ENCODE measurements around the gene OTX1.
"Not testable (repeated sequence)": the region's sequence is repeated elsewhere in the genome, so short reads cannot be mapped to it uniquely, and the experiment has no call there.

The OTX1 gene

GRCh38 chr2:63058921-63059792, 8.5 kb downstream of the OTX1 start:
- DNase-seq (ENCODE audit: low spot score in 2 of 2) (peak in 1 of 2 donors; percentile 33), ATAC-seq (ENCODE audit: low read depth) (no peak)
- Mint-ChIP-seq H3K27me3 (peaks cover 38% of the 10 kb centered on the region), H3K27ac (no peak overlapping the region), H3K9me3 (peaks cover 3% of the 10 kb centered on the region), H3K4me1 (peaks cover 23% of the 10 kb centered on the region), H3K36me3 (no peaks in the 10 kb centered on the region), H3K4me3 (peak overlapping the region; percentile 57)

GRCh38 chr2:63059793-63060471, 9.3 kb downstream of the OTX1 start:
- peaks cover 3% of the 10 kb centered on the region for H3K9me3 Mint-ChIP-seq
- no peak overlapping the region for H3K27ac Mint-ChIP-seq
- H3K4me1 Mint-ChIP-seq: peaks cover 21% of the 10 kb centered on the region
- H3K36me3 Mint-ChIP-seq: no peaks in the 10 kb centered on the region
- ATAC-seq (ENCODE audit: low read depth): no peak
- H3K4me3 Mint-ChIP-seq: no peak overlapping the region
- peak in 1 of 2 donors; percentile 16 for DNase-seq (ENCODE audit: low spot score in 2 of 2)
- H3K27me3 Mint-ChIP-seq: peaks cover 33% of the 10 kb centered on the region

- Mint-ChIP-seq H3K4me3 (no peak overlapping the region), H3K27ac (no peak overlapping the region), H3K36me3 (no peaks in the 10 kb centered on the region), H3K9me3 (peaks cover 3% of the 10 kb centered on the region), H3K27me3 (peaks cover 31% of the 10 kb centered on the region), H3K4me1 (peaks cover 21% of the 10 kb centered on the region)
- no peak for DNase-seq (ENCODE audit: low spot score in 2 of 2)
- no peak for ATAC-seq (ENCODE audit: low read depth)
Measured at GRCh38 chr2:63060472-63060991, 9.9 kb downstream of the OTX1 start.

DNA sequence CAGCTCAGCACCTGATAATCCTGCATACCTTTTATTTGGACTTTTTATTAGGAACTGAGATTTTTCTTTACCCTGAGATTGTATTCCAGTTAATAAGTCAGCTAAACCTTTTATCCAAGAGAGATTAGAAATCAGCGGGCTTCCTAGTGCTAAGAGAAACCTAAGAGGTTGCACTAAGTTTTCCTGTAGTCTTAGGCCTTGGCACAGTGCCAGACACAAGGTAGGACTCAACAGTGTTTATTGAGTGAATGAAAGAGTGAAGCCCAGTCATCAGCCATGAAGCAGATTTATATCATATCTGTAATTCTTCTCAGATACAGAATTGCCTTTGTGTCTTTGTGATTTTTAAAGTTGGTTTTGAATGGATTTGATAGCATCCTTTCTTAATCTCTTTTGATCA, 13.6 kb downstream of the OTX1 start:
- DNase-seq (ENCODE audit: low spot score in 2 of 2) (no peak), ATAC-seq (ENCODE audit: low read depth) (no peak)
- Mint-ChIP-seq H3K27me3 (peaks cover 16% of the 10 kb centered on the region), H3K4me1 (no peaks in the 10 kb centered on the region), H3K27ac (no peak overlapping the region), H3K36me3 (no peaks in the 10 kb centered on the region), H3K9me3 (no peaks in the 10 kb centered on the region), H3K4me3 (no peak overlapping the region)

- no peaks in the 10 kb centered on the region for H3K4me1 Mint-ChIP-seq
- H3K36me3 Mint-ChIP-seq: no peaks in the 10 kb centered on the region
- peaks cover 16% of the 10 kb centered on the region for H3K27me3 Mint-ChIP-seq
- ATAC-seq (ENCODE audit: low read depth) (no peak), DNase-seq (ENCODE audit: low spot score in 2 of 2) (no peak)
- H3K4me3 Mint-ChIP-seq: no peak overlapping the region
- no peak overlapping the region for H3K27ac Mint-ChIP-seq
- no peaks in the 10 kb centered on the region for H3K9me3 Mint-ChIP-seq
Measured at GRCh38 chr2:63064661-63065060, 14.0 kb downstream of the OTX1 start.

GRCh38 chr2:63066265-63066664, 15.6 kb downstream of the OTX1 start:
- H3K9me3 Mint-ChIP-seq: no peaks in the 10 kb centered on the region
- ATAC-seq (ENCODE audit: low read depth): no peak
- H3K27me3 Mint-ChIP-seq: peaks cover 14% of the 10 kb centered on the region

DNA sequence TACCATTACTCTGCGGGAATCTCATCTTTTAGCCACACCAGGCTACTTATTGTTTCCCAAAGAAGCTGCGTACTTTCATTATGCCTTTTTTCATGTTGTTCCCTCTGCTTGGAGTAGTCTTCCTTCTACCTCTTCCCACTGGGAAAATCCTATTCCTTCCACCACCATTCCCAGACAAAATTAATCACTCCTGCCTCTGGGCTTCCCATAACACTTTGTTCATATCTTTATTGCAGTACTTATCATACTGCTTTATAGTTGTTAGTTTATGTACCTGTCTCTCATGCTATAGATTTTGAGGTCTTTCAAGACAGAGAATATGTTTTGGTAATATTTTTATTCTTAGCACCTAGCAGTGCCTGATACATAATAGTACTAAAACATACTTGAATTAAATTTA, 16.2 kb downstream of the OTX1 start:
- ATAC-seq (ENCODE audit: low read depth) (no peak), DNase-seq (ENCODE audit: low spot score in 2 of 2) (no peak)
- Mint-ChIP-seq H3K27ac (no peak overlapping the region), H3K4me1 (no peaks in the 10 kb centered on the region), H3K27me3 (peaks cover 14% of the 10 kb centered on the region), H3K36me3 (no peaks in the 10 kb centered on the region), H3K4me3 (no peak overlapping the region), H3K9me3 (no peaks in the 10 kb centered on the region)

More at GRCh38 chr2:63066265-63066664, 15.6 kb downstream of the OTX1 start:
- DNase-seq (ENCODE audit: low spot score in 2 of 2): no peak
- Mint-ChIP-seq H3K4me3 (no peak overlapping the region), H3K36me3 (no peaks in the 10 kb centered on the region), H3K4me1 (no peaks in the 10 kb centered on the region), H3K27ac (no peak overlapping the region)

DNA sequence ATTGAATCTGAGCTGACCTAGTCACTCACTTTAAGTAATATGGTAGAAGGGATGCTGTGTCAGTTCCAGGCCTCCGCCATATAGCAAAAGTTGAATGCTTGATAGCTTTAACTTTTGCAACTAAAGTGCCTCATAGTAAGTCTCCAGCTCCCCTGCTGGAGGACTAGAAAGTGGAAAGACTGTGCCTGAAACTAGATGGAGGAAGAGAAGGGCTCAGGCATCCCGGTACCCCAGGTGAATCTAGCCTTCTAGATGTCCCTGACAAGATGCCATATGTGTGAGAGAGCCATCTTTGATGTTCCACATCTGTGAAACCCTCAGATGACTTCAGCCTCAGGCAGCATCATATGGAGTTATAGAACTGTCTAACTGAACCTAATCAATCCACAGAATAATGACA, 21.0 kb downstream of the OTX1 start:
- DNase-seq (ENCODE audit: low spot score in 2 of 2): no peak
- ATAC-seq (ENCODE audit: low read depth): no peak
- H3K9me3 Mint-ChIP-seq: no peaks in the 10 kb centered on the region
- H3K27me3 Mint-ChIP-seq: peaks cover 9% of the 10 kb centered on the region
- H3K4me3 Mint-ChIP-seq: no peak overlapping the region
- no peaks in the 10 kb centered on the region for H3K36me3 Mint-ChIP-seq
- H3K27ac Mint-ChIP-seq: no peak overlapping the region
- H3K4me1 Mint-ChIP-seq: no peaks in the 10 kb centered on the region

GRCh38 chr2:63073994-63074393, 23.4 kb downstream of the OTX1 start:
- no peaks in the 10 kb centered on the region for H3K9me3 Mint-ChIP-seq
- H3K36me3 Mint-ChIP-seq: no peaks in the 10 kb centered on the region
- H3K4me1 Mint-ChIP-seq: no peaks in the 10 kb centered on the region
- peaks cover 10% of the 10 kb centered on the region for H3K27me3 Mint-ChIP-seq
- ATAC-seq (ENCODE audit: low read depth) (no peak), DNase-seq (ENCODE audit: low spot score in 2 of 2) (no peak)
- no peak overlapping the region for H3K27ac Mint-ChIP-seq
- H3K4me3 Mint-ChIP-seq: no peak overlapping the region

DNA sequence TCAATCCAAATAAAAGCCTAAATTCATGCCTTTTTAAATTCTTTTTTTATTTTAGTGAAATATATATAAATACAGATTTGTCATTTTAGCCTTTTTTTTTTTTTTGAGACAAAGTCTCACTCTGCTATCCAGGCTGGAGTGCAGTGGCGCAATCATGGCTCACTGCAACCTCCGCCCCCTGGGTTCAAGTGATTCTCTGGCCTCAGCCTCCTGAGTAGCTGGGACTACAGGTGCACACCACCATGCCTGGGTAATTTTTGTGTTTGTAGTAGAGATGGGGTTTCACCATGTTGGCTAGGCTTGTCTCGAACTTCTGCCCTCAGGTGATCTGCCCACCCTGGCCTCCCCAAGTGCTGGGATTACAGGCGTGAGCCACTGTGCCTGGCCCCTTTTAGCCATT, 23.8 kb downstream of the OTX1 start:
- H3K27ac Mint-ChIP-seq; H3K9me3 Mint-ChIP-seq; H3K4me3 Mint-ChIP-seq; H3K4me1 Mint-ChIP-seq; DNase-seq (ENCODE audit: low spot score in 2 of 2); H3K36me3 Mint-ChIP-seq; ATAC-seq (ENCODE audit: low read depth); H3K27me3 Mint-ChIP-seq: not testable (repeated sequence)

DNA sequence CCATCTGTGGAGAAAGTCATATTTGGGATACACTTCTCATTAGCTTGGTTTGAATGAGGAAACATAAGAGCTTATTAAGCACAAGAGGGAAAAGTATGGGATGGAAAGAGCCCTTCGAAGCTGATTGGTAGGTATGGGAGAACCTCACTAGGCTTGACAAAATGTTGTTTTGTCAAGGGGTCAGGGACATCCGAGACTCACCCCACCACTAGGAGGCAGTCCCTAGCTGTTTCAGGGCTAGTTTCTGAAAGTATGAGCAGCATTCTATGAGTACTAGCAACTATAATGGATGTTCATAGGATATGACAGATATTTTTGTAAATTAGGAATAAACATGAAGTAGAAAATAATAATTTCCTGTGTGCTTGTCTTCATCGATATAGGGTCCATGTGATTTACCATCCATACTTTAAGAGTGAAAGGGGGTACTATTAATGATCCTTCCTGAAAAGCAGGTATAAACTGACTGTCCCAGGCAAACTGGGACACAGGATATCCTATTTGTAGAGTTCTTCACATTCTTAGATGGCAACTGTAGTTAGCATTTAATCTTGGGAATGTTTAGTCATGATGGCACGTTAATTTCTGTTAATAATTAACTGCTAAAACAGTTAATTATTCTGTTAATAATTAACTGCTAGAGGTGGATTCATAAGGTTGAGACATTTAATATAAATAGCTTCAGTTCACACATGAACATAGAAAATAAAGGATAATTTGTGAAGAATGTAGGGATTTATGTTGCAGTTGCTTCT, 28.4 kb downstream of the OTX1 start:
- no peaks in the 10 kb centered on the region for H3K36me3 Mint-ChIP-seq
- H3K9me3 Mint-ChIP-seq: no peaks in the 10 kb centered on the region
- H3K4me3 Mint-ChIP-seq: no peak overlapping the region
- ATAC-seq (ENCODE audit: low read depth) (no peak), DNase-seq (ENCODE audit: low spot score in 2 of 2) (no peak)
- H3K27me3 Mint-ChIP-seq: peaks cover 6% of the 10 kb centered on the region
- no peak overlapping the region for H3K27ac Mint-ChIP-seq
- H3K4me1 Mint-ChIP-seq: no peaks in the 10 kb centered on the region

DNA sequence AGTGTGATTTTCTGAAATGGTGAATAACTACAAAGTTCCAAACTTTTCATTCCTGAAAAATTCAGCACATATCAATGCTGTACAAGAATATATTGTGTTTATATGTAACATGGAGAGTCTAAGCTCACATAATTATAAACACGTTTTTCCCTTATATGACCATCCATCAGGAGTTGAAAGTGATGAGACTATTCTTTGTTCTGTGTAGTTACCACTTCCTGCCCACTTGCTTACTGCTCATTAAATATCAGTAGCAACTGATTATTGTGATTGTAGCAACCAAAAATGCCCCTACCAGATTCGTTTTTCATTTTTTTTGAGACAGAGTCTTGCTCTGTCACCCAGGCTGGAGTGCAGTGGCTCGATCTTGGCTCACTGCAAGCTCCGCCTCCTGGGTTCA, 30.8 kb downstream of the OTX1 start:
- ATAC-seq (ENCODE audit: low read depth): no peak

GRCh38 chr2:63086687-63087086, 36.1 kb downstream of the OTX1 start:
- Mint-ChIP-seq H3K27me3 (peaks cover 6% of the 10 kb centered on the region), H3K4me3 (no peak overlapping the region), H3K27ac (no peak overlapping the region), H3K4me1 (no peaks in the 10 kb centered on the region), H3K9me3 (peaks cover 2% of the 10 kb centered on the region), H3K36me3 (no peaks in the 10 kb centered on the region)
- DNase-seq (ENCODE audit: low spot score in 2 of 2) (no peak), ATAC-seq (ENCODE audit: low read depth) (no peak)

More for the DNA sequence above, 30.8 kb downstream of the OTX1 start:
- Mint-ChIP-seq H3K4me3 (no peak overlapping the region), H3K9me3 (peaks cover 2% of the 10 kb centered on the region), H3K27me3 (peaks cover 8% of the 10 kb centered on the region), H3K27ac (no peak overlapping the region), H3K4me1 (no peaks in the 10 kb centered on the region), H3K36me3 (no peaks in the 10 kb centered on the region)
- DNase-seq (ENCODE audit: low spot score in 2 of 2): no peak

DNA sequence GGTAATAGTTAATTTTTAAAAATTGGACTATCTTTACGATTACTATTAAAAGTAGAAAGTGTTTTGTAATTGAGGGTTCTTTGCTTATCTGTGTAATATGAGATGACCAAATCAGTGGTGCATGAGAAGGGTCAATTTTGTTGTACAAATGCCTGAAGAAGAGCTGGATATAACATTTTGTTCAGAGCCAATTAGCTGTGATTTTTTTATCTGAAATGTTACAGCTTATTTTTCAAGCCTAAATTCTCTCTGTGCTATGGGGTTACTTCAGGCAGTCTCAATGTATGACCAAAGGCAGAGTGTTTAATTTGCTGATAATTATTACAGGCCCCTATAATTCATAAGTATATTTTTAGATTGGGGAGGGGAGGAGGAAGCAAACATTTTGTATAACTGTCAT, 41.8 kb downstream of the OTX1 start:
- no peaks in the 10 kb centered on the region for H3K9me3 Mint-ChIP-seq

More for the DNA sequence above, 41.8 kb downstream of the OTX1 start:
- ATAC-seq (ENCODE audit: low read depth): no peak
- no peak overlapping the region for H3K27ac Mint-ChIP-seq
- peaks cover 10% of the 10 kb centered on the region for H3K27me3 Mint-ChIP-seq
- DNase-seq (ENCODE audit: low spot score in 2 of 2): no peak
- H3K36me3 Mint-ChIP-seq: peaks cover 3% of the 10 kb centered on the region
- H3K4me3 Mint-ChIP-seq: no peak overlapping the region
- no peaks in the 10 kb centered on the region for H3K4me1 Mint-ChIP-seq

All from memory B cell (primary cell).